IMR-90 (cell line): ENCODE data around the gene ABCE1. TPM values are rescaled to one million over a fixed set of nuclear protein-coding genes. Genes with fewer than 3 reads are reported as not detected.

Source experiments
- ATAC-seq: fragments of 200-7000 bp; cut with Tn5 transposase; 2 replicates; pipeline ENCODE4 v1.9.1; 2020; ENCODE audit warnings: low read depth, mild to moderate bottlenecking, moderate library complexity
- BruUV-seq: library from RNA; stranded (reverse); fragments of 400-500 nt; replicated peaks from 2 replicates; lab custom pipeline; 2021; lab: Mats Ljungman, UMichigan
- CTCF ChIA-PET: fragments of 300-600 bp; formaldehyde crosslinking; extraction: SDS; loops from one replicate; lab custom pipeline; 2021; ENCODE audit warnings: antibody characterized with exemption; lab: Yijun Ruan, JAX
- POLR2A ChIA-PET: fragments of 300-600 bp; sonication (Branson Sonifier 250); formaldehyde crosslinking; loops from one replicate; lab custom pipeline; 2022; ENCODE audit warnings: antibody characterized with exemption; ENCODE audit not compliant: unreplicated experiment; lab: Charles Lee
- DNase-seq: peaks from one replicate; pipeline ENCODE4 v3.0.0; 2013
- H2AFZ ChIP-seq: replicated peaks from 2 replicates; pipeline ENCODE3; 2013; ENCODE audit warnings: low read length, mild to moderate bottlenecking; ENCODE audit not compliant: poor library complexity
- H2AK5ac ChIP-seq: 2 replicates; pipeline ENCODE4 v1.6.1; 2013; ENCODE audit warnings: low read depth, low read length, inconsistent platforms
- H2AK9ac ChIP-seq: replicated peaks from 2 replicates; pipeline ENCODE3; 2013; ENCODE audit warnings: mild to moderate bottlenecking, low read depth, low read length, moderate library complexity; ENCODE audit not compliant: poor library complexity
- H2BK120ac ChIP-seq: 2 replicates; pipeline ENCODE4 v1.6.1; 2013; ENCODE audit warnings: low read depth, low read length, inconsistent platforms
- H2BK15ac ChIP-seq: 3 replicates; pipeline ENCODE4 v1.6.1; 2013; ENCODE audit warnings: low read depth, low read length, inconsistent platforms
- H2BK20ac ChIP-seq: 2 replicates; pipeline ENCODE4 v1.6.1; 2013; ENCODE audit warnings: low read depth, mild to moderate bottlenecking, inconsistent platforms, low read length, moderate library complexity
- H2BK5ac ChIP-seq: 2 replicates; pipeline ENCODE4 v1.6.1; 2013; ENCODE audit warnings: mild to moderate bottlenecking, low read depth, low read length, inconsistent platforms; ENCODE audit not compliant: poor library complexity, severe bottlenecking
- H3K14ac ChIP-seq: replicated peaks from 2 replicates; pipeline ENCODE4 v1.6.1; 2013; ENCODE audit warnings: low read depth, low read length, inconsistent platforms
- H3K18ac ChIP-seq: 2 replicates; pipeline ENCODE4 v1.6.1; 2013; ENCODE audit warnings: low read depth, low read length, control low read depth
- H3K23ac ChIP-seq: 2 replicates; pipeline ENCODE4 v1.6.1; 2013; ENCODE audit warnings: low read depth, low read length, inconsistent platforms
- H3K27ac ChIP-seq: 2 replicates; pipeline ENCODE4 v1.5.1; 2013; ENCODE audit warnings: mild to moderate bottlenecking, control low read depth, low read length; ENCODE audit not compliant: insufficient read depth
- H3K27me3 ChIP-seq: 2 replicates; pipeline ENCODE4 v1.6.1; 2013; ENCODE audit warnings: low read length; ENCODE audit not compliant: control insufficient read depth, insufficient read depth
- H3K36me3 ChIP-seq: 2 replicates; pipeline ENCODE4 v1.6.1; 2013; ENCODE audit warnings: low read length, mixed read lengths; ENCODE audit not compliant: control insufficient read depth, insufficient read depth
- H3K4ac ChIP-seq: 2 replicates; pipeline ENCODE4 v1.6.1; 2013; ENCODE audit warnings: low read depth, low read length, inconsistent platforms
- H3K4me1 ChIP-seq: 2 replicates; pipeline ENCODE4 v1.6.1; 2013; ENCODE audit warnings: low read length, mixed read lengths; ENCODE audit not compliant: control insufficient read depth, insufficient read depth
- H3K4me2 ChIP-seq: 2 replicates; pipeline ENCODE4 v1.6.1; 2013; ENCODE audit warnings: low read depth, mild to moderate bottlenecking, control low read depth, low read length, moderate library complexity
- H3K4me3 ChIP-seq: 2 replicates; pipeline ENCODE4 v1.5.1; 2013; ENCODE audit warnings: low read depth, mild to moderate bottlenecking, control low read depth, low read length, moderate library complexity; ENCODE audit not compliant: insufficient read depth
- H3K56ac ChIP-seq: 2 replicates; pipeline ENCODE4 v1.6.1; 2013; ENCODE audit warnings: low read length, inconsistent platforms; ENCODE audit not compliant: insufficient read depth; ENCODE audit errors: extremely low read depth
- H3K79me1 ChIP-seq, 2 experiments: 2 replicates each; pipeline ENCODE4 v1.6.1; 2013; ENCODE audit warnings: low read length in 2 of 2, inconsistent platforms in 1 of 2, low read depth in 1 of 2
- H3K9ac ChIP-seq: 2 replicates; pipeline ENCODE4 v1.6.1; 2013; ENCODE audit warnings: low read depth, low read length, control low read depth
- H3K9me1 ChIP-seq: 2 replicates; pipeline ENCODE4 v1.6.1; 2013; ENCODE audit warnings: low read length, inconsistent platforms; ENCODE audit not compliant: insufficient read depth
- H3K9me3 ChIP-seq: 2 replicates; pipeline ENCODE4 v1.6.1; 2013; ENCODE audit warnings: low read length; ENCODE audit not compliant: control insufficient read depth, insufficient read depth
- H4K20me1 ChIP-seq: 2 replicates; pipeline ENCODE4 v1.6.1; 2013; ENCODE audit warnings: low read length, inconsistent platforms; ENCODE audit not compliant: insufficient read depth
- H4K5ac ChIP-seq: 2 replicates; pipeline ENCODE4 v1.6.1; 2013; ENCODE audit warnings: mild to moderate bottlenecking, low read depth, low read length, control low read depth
- H4K8ac ChIP-seq, 2 experiments: 2 replicates each; pipeline ENCODE4 v1.6.1; 2013; ENCODE audit warnings: low read depth in 2 of 2, low read length in 2 of 2, control low read depth in 1 of 2, inconsistent platforms in 1 of 2
- H4K91ac ChIP-seq: 2 replicates; pipeline ENCODE4 v1.6.1; 2013; ENCODE audit warnings: low read depth, low read length, inconsistent platforms; ENCODE audit not compliant: insufficient read depth
- BHLHE40 ChIP-seq: fragments of 150-350 bp; IDR thresholded peaks from 2 replicates; pipeline ENCODE4 v1.6.1; 2016; ENCODE audit warnings: mild to moderate bottlenecking, low read depth, low read length
- CEBPB ChIP-seq: IDR thresholded peaks from 2 replicates; pipeline ENCODE4 v1.6.1; 2012; ENCODE audit warnings: low read depth, low read length, improper control_type of control experiment
- CHD1 ChIP-seq: IDR thresholded peaks from 2 replicates; pipeline ENCODE4 v1.6.1; 2012; ENCODE audit warnings: low read depth, low read length, improper control_type of control experiment
- FOS ChIP-seq: fragments of 150-350 bp; IDR thresholded peaks from 2 replicates; pipeline ENCODE4 v1.6.1; 2016; ENCODE audit warnings: low read depth, low read length
- MAFK ChIP-seq: IDR thresholded peaks from 2 replicates; pipeline ENCODE4 v1.6.1; 2012; ENCODE audit warnings: low read depth, low read length, improper control_type of control experiment
- NFE2L2 ChIP-seq: fragments of 150-350 bp; IDR thresholded peaks from 2 replicates; pipeline ENCODE4 v1.6.1; 2016; ENCODE audit warnings: low read depth, mild to moderate bottlenecking, low read length
- POLR2A ChIP-seq: IDR thresholded peaks from 2 replicates; pipeline ENCODE4 v1.6.1; 2012; ENCODE audit warnings: mild to moderate bottlenecking, low read depth, low read length
- RAD21 ChIP-seq: IDR thresholded peaks from 2 replicates; pipeline ENCODE4 v1.6.1; 2012; ENCODE audit warnings: low read length, improper control_type of control experiment
- RFX5 ChIP-seq: IDR thresholded peaks from 2 replicates; pipeline ENCODE4 v1.8.0; 2012; ENCODE audit warnings: low read depth, mild to moderate bottlenecking, low read length, moderate library complexity
- SMC3 ChIP-seq: fragments of 150-350 bp; IDR thresholded peaks from 2 replicates; pipeline ENCODE4 v1.6.1; 2016; ENCODE audit warnings: low read depth, mild to moderate bottlenecking, antibody characterized with exemption, low read length, moderate library complexity
- WGBS, 2 experiments: methylation state at CpG; one replicate each; pipeline versions ENCODE4 v1.1.5 to v1.1.7; 2013; ENCODE audit warnings: missing lambda C conversion rate in 2 of 2; ENCODE audit not compliant: insufficient read length in 1 of 2; ENCODE audit errors: extremely low coverage in 2 of 2; 5-methylcytosine and 5-hydroxymethylcytosine counted together
- dilution Hi-C: fragments of 300-500 bp; cut with HindIII; formaldehyde crosslinking; loops from one replicate; pipeline ENCODE4 v1.14.3; 2018; ENCODE audit warnings: low sequenced_read_pairs; ENCODE audit not compliant: unreplicated experiment
- in situ Hi-C: fragments of 300-500 bp; cut with MboI; formaldehyde crosslinking; loops from 3 replicates; pipeline ENCODE4 v1.14.3; 2019; ENCODE audit warnings: low sequenced_read_pairs, inconsistent platforms, mixed read lengths
- intact Hi-C: fragments of 100-400 bp; cut with micrococcal nuclease; formaldehyde crosslinking; loops from 2 replicates; pipeline ENCODE4 v1.10.0; 2022
- polyA plus RNA-seq, 3 experiments: library from polyadenylated mRNA; depleted of rRNA; stranded (reverse); fragments of >200 nt; gene quantifications; 2 replicates each; pipeline ENCODE4 v1.2.3, GENCODE V29; 2012; ENCODE audit warnings: low replicate concordance in 1 of 3
- total RNA-seq: library from RNA; depleted of rRNA; stranded (reverse); fragments of >200 nt; gene quantifications from 2 replicates; pipeline ENCODE4 v1.2.3, GENCODE V29; 2012
- TF ChIP-seq, protein P1 (sequence below): fragments of 150-350 bp; IDR thresholded peaks from 2 replicates; pipeline ENCODE4 v1.6.1; 2017; ENCODE audit warnings: mild to moderate bottlenecking, antibody characterized with exemption, low read length, low read depth
- TF ChIP-seq, protein P2 (sequence below): fragments of 150-350 bp; IDR thresholded peaks from 2 replicates; pipeline ENCODE4 v1.6.1; 2016; ENCODE audit warnings: low read depth, mild to moderate bottlenecking, low read length, moderate library complexity, borderline replicate concordance

Gene ABCE1
- total and polyA plus RNA-seq, 2 of the 4 experiments (the other 2 are of a cell fraction) = 54.5 to 219 TPM

DNA sequence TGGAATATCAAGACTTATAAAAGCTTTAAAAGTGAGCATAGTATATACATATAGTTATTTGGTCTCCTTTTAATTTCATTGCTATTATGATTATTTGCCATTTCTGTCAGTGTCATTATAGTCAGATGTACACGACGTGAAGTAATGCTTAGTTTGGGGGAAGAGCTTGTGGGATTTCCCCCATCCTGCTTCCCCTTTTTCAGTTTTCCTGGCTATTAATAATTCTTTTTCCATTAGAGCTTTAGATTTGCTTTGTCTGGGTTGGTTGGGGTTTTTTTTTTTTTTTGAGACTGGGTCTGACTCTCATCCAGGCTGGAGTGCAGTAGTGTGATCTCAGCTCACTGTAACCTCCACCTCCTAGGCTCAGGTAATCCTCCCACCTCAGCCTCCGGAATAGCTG, 5.4 kb downstream of the ABCE1 start:
- TF ChIP-seq FOS (no peak), BHLHE40 (no peak), RAD21 (no peak), CHD1 (no peak), SMC3 (no peak), NFE2L2 (no peak), CEBPB (no peak), POLR2A (no peak), MAFK (no peak), RFX5 (no peak)
- TF ChIP-seq, protein P1, sequence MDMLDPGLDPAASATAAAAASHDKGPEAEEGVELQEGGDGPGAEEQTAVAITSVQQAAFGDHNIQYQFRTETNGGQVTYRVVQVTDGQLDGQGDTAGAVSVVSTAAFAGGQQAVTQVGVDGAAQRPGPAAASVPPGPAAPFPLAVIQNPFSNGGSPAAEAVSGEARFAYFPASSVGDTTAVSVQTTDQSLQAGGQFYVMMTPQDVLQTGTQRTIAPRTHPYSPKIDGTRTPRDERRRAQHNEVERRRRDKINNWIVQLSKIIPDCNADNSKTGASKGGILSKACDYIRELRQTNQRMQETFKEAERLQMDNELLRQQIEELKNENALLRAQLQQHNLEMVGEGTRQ = no peak
- TF ChIP-seq, protein P2, sequence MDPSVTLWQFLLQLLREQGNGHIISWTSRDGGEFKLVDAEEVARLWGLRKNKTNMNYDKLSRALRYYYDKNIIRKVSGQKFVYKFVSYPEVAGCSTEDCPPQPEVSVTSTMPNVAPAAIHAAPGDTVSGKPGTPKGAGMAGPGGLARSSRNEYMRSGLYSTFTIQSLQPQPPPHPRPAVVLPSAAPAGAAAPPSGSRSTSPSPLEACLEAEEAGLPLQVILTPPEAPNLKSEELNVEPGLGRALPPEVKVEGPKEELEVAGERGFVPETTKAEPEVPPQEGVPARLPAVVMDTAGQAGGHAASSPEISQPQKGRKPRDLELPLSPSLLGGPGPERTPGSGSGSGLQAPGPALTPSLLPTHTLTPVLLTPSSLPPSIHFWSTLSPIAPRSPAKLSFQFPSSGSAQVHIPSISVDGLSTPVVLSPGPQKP = no peak
- H3K4me2 ChIP-seq = no peak overlapping the region
- H2AFZ ChIP-seq = no peak overlapping the region
- H2BK15ac ChIP-seq = no peak overlapping the region
- no peak overlapping the region for H3K56ac ChIP-seq
- no peak overlapping the region for H2BK120ac ChIP-seq
- ATAC-seq = no peak
- no peak overlapping the region for H3K23ac ChIP-seq
- in situ Hi-C loops (loop anchor here (25.0 kb wide), 1 partner anchor 1566 kb away; no protein-coding TSS in a partner anchor), intact Hi-C loops (no loop called here), dilution Hi-C loops (no loop called here)
- no peaks in the 10 kb centered on the region; the same call in 1 of the 2 replicates for H3K9me1 ChIP-seq
- CTCF ChIA-PET = interaction anchor here (0.9 kb wide), 1 partner anchor 18 kb away, joined by 3 read pairs; no protein-coding TSS in a partner anchor
- H3K27me3 ChIP-seq = no peaks in the 10 kb centered on the region
- H4K5ac ChIP-seq = no peak overlapping the region
- H2AK5ac ChIP-seq = no peak overlapping the region
- no peak overlapping the region for H3K27ac ChIP-seq
- no peak overlapping the region for H3K9ac ChIP-seq
- no peak overlapping the region for H4K8ac ChIP-seq
- no peak overlapping the region for H3K4ac ChIP-seq
- H3K36me3 ChIP-seq = peaks cover 11% of the 10 kb centered on the region
- POLR2A ChIA-PET = no interaction called here
- H3K18ac ChIP-seq = no peak overlapping the region
- H3K4me3 ChIP-seq = no peak overlapping the region
- no peak for DNase-seq
- no peak overlapping the region for H2AK9ac ChIP-seq
- H3K4me1 ChIP-seq = no peaks in the 10 kb centered on the region
- no peaks in the 10 kb centered on the region for H3K9me3 ChIP-seq
- H3K79me1 ChIP-seq = peaks cover 10 to 12% of the 10 kb centered on the region in 2 experiments
- H2BK20ac ChIP-seq = no peak overlapping the region
- no peak overlapping the region for H2BK5ac ChIP-seq
- no CpG with 5 or more reads among the region's 3 CpGs for WGBS, 2 experiments
- H4K20me1 ChIP-seq = peaks cover 6% of the 10 kb centered on the region; the same call in 1 of the 2 replicates
- H4K91ac ChIP-seq = no peak overlapping the region
- no peak overlapping the region for H3K14ac ChIP-seq
- BruUV-seq = no TSS peak
